ENCODE results near the gene WWC2.
A peak's percentile ranks its signal among the peaks of the same experiment; 100 is the strongest.
"Not testable (repeated sequence)": the region's sequence is repeated elsewhere in the genome, so short reads cannot be mapped to it uniquely, and the experiment has no call there.

WWC2 gene

GRCh38 chr4:183304538-183304937 lies 205.5 kb downstream of the WWC2 start:
- DNase-seq: no peak

GRCh38 chr4:183306811-183307210 lies 207.8 kb downstream of the WWC2 start:
- DNase-seq: no peak

GRCh38 chr4:183312841-183313240 lies 213.8 kb downstream of the WWC2 start:
- no peak for DNase-seq

- no peak for DNase-seq
Measured at GRCh38 chr4:183314336-183314735, 215.3 kb downstream of the WWC2 start.

GRCh38 chr4:183314806-183315205 lies 215.7 kb downstream of the WWC2 start:
- no peak for DNase-seq

GRCh38 chr4:183318656-183319055 lies 219.6 kb downstream of the WWC2 start:
- no peak for DNase-seq

GRCh38 chr4:183320211-183321059 lies 221.4 kb downstream of the WWC2 start, which contains the start of gene CLDN22:
CLDN22 (minus strand) TSS chr4:183320276; CDS start chr4:183320218, 58 bp downstream.
- DNase-seq: no peak

- no peak for DNase-seq
Measured at GRCh38 chr4:183321079-183321478, 222.0 kb downstream of the WWC2 start.

GRCh38 chr4:183321516-183321915 lies 222.5 kb downstream of the WWC2 start:
- DNase-seq: no peak

GRCh38 chr4:183322326-183322725 lies 223.3 kb downstream of the WWC2 start, which contains the start of gene CLDN24:
CLDN24 (minus strand) TSS chr4:183322426; CDS start chr4:183322426, 0 bp downstream.
- no peak for DNase-seq

- no peak for DNase-seq
Measured at GRCh38 chr4:183323295-183323694, 224.2 kb downstream of the WWC2 start.

GRCh38 chr4:183324056-183324455 lies 225.0 kb downstream of the WWC2 start:
- not testable (repeated sequence) for DNase-seq

- no peak for DNase-seq
Measured at GRCh38 chr4:183324619-183325018, 225.6 kb downstream of the WWC2 start.

- not testable (repeated sequence) for DNase-seq
Measured at GRCh38 chr4:183326387-183326786, 227.3 kb downstream of the WWC2 start.

- DNase-seq: no peak
Measured at GRCh38 chr4:183326853-183327252, 227.8 kb downstream of the WWC2 start.

GRCh38 chr4:183327827-183328226 lies 228.8 kb downstream of the WWC2 start:
- DNase-seq: no peak

- no peak for DNase-seq
Measured at GRCh38 chr4:183328832-183329231, 229.8 kb downstream of the WWC2 start.

- DNase-seq: no peak
Measured at GRCh38 chr4:183329244-183329643, 230.2 kb downstream of the WWC2 start.

GRCh38 chr4:183329954-183330742 lies 231.1 kb downstream of the WWC2 start:
- no peak for DNase-seq

GRCh38 chr4:183330841-183331240 lies 231.8 kb downstream of the WWC2 start:
- no peak for DNase-seq

- no peak for DNase-seq
Measured at GRCh38 chr4:183332447-183332846, 233.4 kb downstream of the WWC2 start.

GRCh38 chr4:183333202-183333601 lies 234.1 kb downstream of the WWC2 start:
- DNase-seq: no peak

- DNase-seq: peak; percentile 37
Measured at GRCh38 chr4:183333983-183334382, 234.9 kb downstream of the WWC2 start.
